Endodermal cell (in vitro differentiated cells): ENCODE results near the gene SNRPA. TPM values are rescaled to one million over a fixed set of nuclear protein-coding genes. Genes with fewer than 3 reads are reported as not detected.
A peak's percentile ranks its signal among the peaks of the same experiment; 100 is the strongest.

Source experiments
- DNase-seq: peaks from one replicate; pipeline ENCODE4 v3.0.0-alpha.2; 2017
- H3K27ac ChIP-seq: 2 replicates; pipeline ENCODE4 v1.5.1; 2013; ENCODE audit warnings: mild to moderate bottlenecking, low read depth, low read length, moderate library complexity
- H3K27me3 ChIP-seq: 2 replicates; pipeline ENCODE4 v1.6.1; 2013; ENCODE audit warnings: mild to moderate bottlenecking, low read length, moderate library complexity; ENCODE audit not compliant: insufficient read depth, control insufficient read depth, poor library complexity, severe bottlenecking
- H3K36me3 ChIP-seq: 2 replicates; pipeline ENCODE4 v1.7.0; 2013; ENCODE audit warnings: mild to moderate bottlenecking, low read length, moderate library complexity; ENCODE audit not compliant: control insufficient read depth, insufficient read depth
- H3K4me1 ChIP-seq: one replicate; pipeline ENCODE4 v1.7.0; 2013; ENCODE audit warnings: low read length; ENCODE audit not compliant: control insufficient read depth, insufficient read depth
- H3K4me3 ChIP-seq: 2 replicates; pipeline ENCODE4 v1.5.1; 2013; ENCODE audit warnings: mild to moderate bottlenecking, low read length, moderate library complexity
- H3K9ac ChIP-seq: 2 replicates; pipeline ENCODE4 v1.6.1; 2013; ENCODE audit warnings: mild to moderate bottlenecking, low read length, moderate library complexity; ENCODE audit not compliant: poor library complexity, severe bottlenecking; ENCODE audit errors: extremely low read depth
- H3K9me3 ChIP-seq: 2 replicates; pipeline ENCODE4 v1.6.1; 2013; ENCODE audit warnings: mild to moderate bottlenecking, low read length, moderate library complexity; ENCODE audit not compliant: control insufficient read depth
- H3K27ac Mint-ChIP-seq: 2 replicates; pipeline ENCODE4 v1.8.0; 2020; ENCODE audit warnings: mixed read lengths
- H3K27me3 Mint-ChIP-seq: 2 replicates; pipeline ENCODE4 v1.8.0; 2021; ENCODE audit warnings: mild to moderate bottlenecking, mixed read lengths; ENCODE audit not compliant: insufficient read depth
- H3K36me3 Mint-ChIP-seq: 2 replicates; pipeline ENCODE4 v1.8.0; 2020; ENCODE audit warnings: low read depth, mixed read lengths
- H3K4me1 Mint-ChIP-seq: 2 replicates; pipeline ENCODE4 v1.8.0; 2020; ENCODE audit warnings: mixed read lengths
- H3K4me3 Mint-ChIP-seq: 2 replicates; pipeline ENCODE4 v1.8.0; 2020; ENCODE audit warnings: mild to moderate bottlenecking, moderate library complexity, mixed read lengths
- H3K9me3 Mint-ChIP-seq: 2 replicates; pipeline ENCODE4 v1.8.0; 2020; ENCODE audit warnings: mild to moderate bottlenecking, mixed read lengths
- WGBS, 2 experiments: methylation state at CpG; one replicate each; pipeline versions ENCODE4 v1.1.5 to v1.1.7; 2013; ENCODE audit warnings: missing lambda C conversion rate in 2 of 2, mixed read lengths in 1 of 2; ENCODE audit not compliant: insufficient coverage in 1 of 2, insufficient read length in 1 of 2; 5-methylcytosine and 5-hydroxymethylcytosine counted together
- total RNA-seq, 2 donors: library from RNA; stranded (reverse); fragmentation: NEBNext Ultra II Directional in 1 of 2; extraction: Animal tissue kit (Norgen Biotek cat#: 25700) in 1 of 2; gene quantifications; 2 replicates in 1 of 2; 3 replicates in 1 of 2; pipeline ENCODE4 v1.2.1, GENCODE V29; 2021
- TF ChIP-seq, protein P1 (sequence below): fragments of 200-600 bp; sonication (generic); conservative IDR thresholded peaks from 2 replicates; pipeline ENCODE4 v1.5.0; 2021; ENCODE audit warnings: antibody characterized with exemption, mild to moderate bottlenecking

SNRPA gene
- total RNA-seq, 2 donors from 2014 or later: 160 to 199 TPM

- Histone ChIP-seq H3K27ac (no peak overlapping the region), H3K9ac (no peak overlapping the region), H3K9me3 (no peaks in the 10 kb centered on the region), H3K27me3 (no peaks in the 10 kb centered on the region), H3K4me3 (no peak overlapping the region), H3K36me3 (peaks cover 11% of the 10 kb centered on the region), H3K4me1 (no peaks in the 10 kb centered on the region)
- 92 to 96% methylated on average over 7 to 12 of the region's 12 CpGs for WGBS, 2 experiments
- H3K4me1 Mint-ChIP-seq: peaks cover 3% of the 10 kb centered on the region
- no peak for DNase-seq
- no peak overlapping the region for H3K4me3 Mint-ChIP-seq
- TF ChIP-seq, protein P1, sequence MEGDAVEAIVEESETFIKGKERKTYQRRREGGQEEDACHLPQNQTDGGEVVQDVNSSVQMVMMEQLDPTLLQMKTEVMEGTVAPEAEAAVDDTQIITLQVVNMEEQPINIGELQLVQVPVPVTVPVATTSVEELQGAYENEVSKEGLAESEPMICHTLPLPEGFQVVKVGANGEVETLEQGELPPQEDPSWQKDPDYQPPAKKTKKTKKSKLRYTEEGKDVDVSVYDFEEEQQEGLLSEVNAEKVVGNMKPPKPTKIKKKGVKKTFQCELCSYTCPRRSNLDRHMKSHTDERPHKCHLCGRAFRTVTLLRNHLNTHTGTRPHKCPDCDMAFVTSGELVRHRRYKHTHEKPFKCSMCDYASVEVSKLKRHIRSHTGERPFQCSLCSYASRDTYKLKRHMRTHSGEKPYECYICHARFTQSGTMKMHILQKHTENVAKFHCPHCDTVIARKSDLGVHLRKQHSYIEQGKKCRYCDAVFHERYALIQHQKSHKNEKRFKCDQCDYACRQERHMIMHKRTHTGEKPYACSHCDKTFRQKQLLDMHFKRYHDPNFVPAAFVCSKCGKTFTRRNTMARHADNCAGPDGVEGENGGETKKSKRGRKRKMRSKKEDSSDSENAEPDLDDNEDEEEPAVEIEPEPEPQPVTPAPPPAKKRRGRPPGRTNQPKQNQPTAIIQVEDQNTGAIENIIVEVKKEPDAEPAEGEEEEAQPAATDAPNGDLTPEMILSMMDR: no peak
- H3K27ac Mint-ChIP-seq: no peak overlapping the region
- H3K36me3 Mint-ChIP-seq: peaks cover 16% of the 10 kb centered on the region
- no peaks in the 10 kb centered on the region for H3K27me3 Mint-ChIP-seq
- no peaks in the 10 kb centered on the region for H3K9me3 Mint-ChIP-seq
Measured at GRCh38 chr19:40742886-40743285, 8.1 kb upstream of the SNRPA start.

DNA sequence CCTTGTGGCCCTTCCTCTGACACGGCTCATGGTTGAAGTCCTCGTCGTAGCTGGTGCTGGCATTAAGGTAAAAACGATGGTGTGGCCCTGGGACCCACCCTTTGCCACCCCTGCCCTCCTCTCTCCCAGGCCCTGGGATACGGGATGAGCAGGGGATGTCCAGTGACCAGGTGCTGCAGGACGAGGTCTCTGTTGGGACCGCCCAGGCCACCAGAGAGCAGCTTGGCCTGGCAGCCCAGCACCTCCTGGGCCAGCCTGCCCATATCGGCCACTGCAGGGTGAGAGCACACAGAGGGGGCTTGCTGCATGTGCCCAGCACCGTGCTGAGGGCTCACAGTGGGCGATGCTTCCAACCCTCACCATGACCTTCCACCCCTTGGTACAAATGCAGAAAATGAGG lies 7.1 kb upstream of the SNRPA start:
- no peak overlapping the region for H3K27ac ChIP-seq
- Mint-ChIP-seq H3K9me3 (no peaks in the 10 kb centered on the region), H3K36me3 (peaks cover 13% of the 10 kb centered on the region), H3K4me3 (no peak overlapping the region), H3K27me3 (no peaks in the 10 kb centered on the region), H3K27ac (no peak overlapping the region), H3K4me1 (peaks cover 3% of the 10 kb centered on the region)
- no peak for DNase-seq
- H3K36me3 ChIP-seq: peaks cover 4% of the 10 kb centered on the region
- no peaks in the 10 kb centered on the region for H3K4me1 ChIP-seq
- 97 to 100% methylated on average over 5 to 10 of the region's 10 CpGs for WGBS, 2 experiments
- no peaks in the 10 kb centered on the region for H3K9me3 ChIP-seq
- TF ChIP-seq, protein P1: no peak
- H3K27me3 ChIP-seq: no peaks in the 10 kb centered on the region
- H3K4me3 ChIP-seq: no peak overlapping the region
- no peak overlapping the region for H3K9ac ChIP-seq

DNA sequence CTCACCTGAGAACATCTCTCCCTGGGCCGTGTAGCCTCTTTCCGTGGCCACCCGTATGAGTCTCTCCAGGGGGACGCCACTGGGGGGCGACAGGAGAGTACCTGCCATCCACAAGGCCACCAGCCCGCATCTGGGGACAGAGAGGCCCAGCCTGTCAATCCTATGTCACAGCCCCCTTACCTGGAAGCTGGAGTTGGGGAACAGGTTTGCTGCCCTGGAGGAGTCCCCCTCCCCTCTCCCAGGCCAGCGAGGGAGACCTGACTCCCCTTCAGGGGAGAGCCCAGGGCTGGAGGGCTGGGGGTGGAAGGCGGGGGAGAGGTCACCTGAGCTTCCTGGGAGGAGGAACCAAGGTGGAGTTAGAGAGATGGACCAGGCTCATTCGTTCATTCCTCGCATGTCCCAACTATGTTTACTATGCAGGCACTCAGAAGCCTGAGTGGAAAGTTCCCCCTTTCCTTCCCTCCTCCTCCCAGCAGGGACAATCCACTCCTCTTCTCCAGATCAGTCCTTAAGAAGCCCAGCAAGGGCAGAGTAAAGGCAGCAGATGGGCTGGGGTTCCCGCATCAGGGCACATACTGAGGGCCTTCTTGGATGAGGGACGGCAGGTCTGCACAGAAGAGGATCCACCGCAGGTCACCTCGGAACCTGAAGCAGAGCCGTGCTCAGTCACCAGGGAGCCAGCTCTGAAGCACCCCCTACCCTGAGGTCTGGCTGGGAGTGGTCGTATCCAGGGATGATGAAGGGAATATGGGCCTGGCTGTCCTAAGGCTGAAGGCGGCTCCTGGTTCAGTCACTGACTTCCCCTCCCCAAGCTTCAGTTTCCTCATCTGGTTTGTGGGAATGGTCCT lies 6.2 kb upstream of the SNRPA start:
- peak overlapping the region; percentile 49 for H3K27ac ChIP-seq
- H3K27me3 Mint-ChIP-seq: no peaks in the 10 kb centered on the region
- 78 to 85% methylated on average over 13 to 17 of the region's 17 CpGs for WGBS, 2 experiments
- no peak overlapping the region for H3K4me3 ChIP-seq
- no peaks in the 10 kb centered on the region for H3K9me3 ChIP-seq
- no peak overlapping the region for H3K9ac ChIP-seq
- TF ChIP-seq, protein P1: peak; percentile 64
- H3K27me3 ChIP-seq: no peaks in the 10 kb centered on the region
- H3K36me3 Mint-ChIP-seq: peaks cover 7% of the 10 kb centered on the region
- H3K36me3 ChIP-seq: peaks cover 2% of the 10 kb centered on the region
- peaks cover 8% of the 10 kb centered on the region for H3K4me1 ChIP-seq
- H3K27ac Mint-ChIP-seq: peak overlapping the region; percentile 74
- peaks cover 8% of the 10 kb centered on the region for H3K4me1 Mint-ChIP-seq
- H3K9me3 Mint-ChIP-seq: no peaks in the 10 kb centered on the region
- peak; percentile 87 for DNase-seq
- H3K4me3 Mint-ChIP-seq: no peak overlapping the region
